Nephron (organoid): ENCODE results near the gene COPS3.

Experiments
- H3K27ac Mint-ChIP-seq, 3 experiments: 2 replicates each; pipeline ENCODE4 v1.8.0; 2020; ENCODE audit warnings: mixed read lengths in 3 of 3, mild to moderate bottlenecking in 2 of 3, moderate library complexity in 1 of 3
- H3K27me3 Mint-ChIP-seq: 2 replicates; pipeline ENCODE4 v1.8.0; 2021; ENCODE audit warnings: low read depth, mild to moderate bottlenecking, moderate library complexity, mixed read lengths
- H3K36me3 Mint-ChIP-seq: 2 replicates; pipeline ENCODE4 v1.8.0; 2020; ENCODE audit warnings: low read depth, mixed read lengths
- H3K4me1 Mint-ChIP-seq: 2 replicates; pipeline ENCODE4 v1.8.0; 2020; ENCODE audit warnings: mixed read lengths
- H3K4me3 Mint-ChIP-seq, 3 experiments: 2 replicates each; pipeline ENCODE4 v1.8.0; 2020; ENCODE audit warnings: mild to moderate bottlenecking in 3 of 3, mixed read lengths in 3 of 3, moderate library complexity in 2 of 3
- H3K9me3 Mint-ChIP-seq: 2 replicates; pipeline ENCODE4 v1.8.0; 2020; ENCODE audit warnings: mixed read lengths
- TF ChIP-seq, protein P1 (sequence below), 3 experiments: fragments of 200-600 bp; sonication (generic); IDR thresholded peaks; one replicate each; pipeline ENCODE4 v1.5.0; 2021; ENCODE audit warnings: antibody characterized with exemption in 3 of 3; ENCODE audit not compliant: unreplicated experiment in 3 of 3

Gene COPS3

DNA sequence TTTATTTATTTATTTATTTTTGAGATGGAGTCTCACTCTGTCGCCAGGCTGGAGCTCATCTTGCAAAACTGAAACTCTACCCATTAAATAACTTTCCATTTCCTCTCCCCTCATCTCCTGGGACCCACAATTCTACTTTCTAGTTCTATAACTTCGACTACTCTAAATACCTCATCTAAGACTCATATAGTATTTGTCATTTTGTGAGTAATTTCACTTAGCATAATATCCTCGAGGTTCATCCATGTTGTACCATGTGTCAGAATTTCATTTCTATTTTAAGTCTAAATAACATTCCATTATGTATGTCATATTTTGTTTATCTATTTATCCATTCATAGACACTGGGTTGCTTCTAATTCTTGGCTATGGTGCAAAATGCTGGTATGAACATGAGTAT is 17.1 kb upstream of the COPS3 start:
- TF ChIP-seq, protein P1, sequence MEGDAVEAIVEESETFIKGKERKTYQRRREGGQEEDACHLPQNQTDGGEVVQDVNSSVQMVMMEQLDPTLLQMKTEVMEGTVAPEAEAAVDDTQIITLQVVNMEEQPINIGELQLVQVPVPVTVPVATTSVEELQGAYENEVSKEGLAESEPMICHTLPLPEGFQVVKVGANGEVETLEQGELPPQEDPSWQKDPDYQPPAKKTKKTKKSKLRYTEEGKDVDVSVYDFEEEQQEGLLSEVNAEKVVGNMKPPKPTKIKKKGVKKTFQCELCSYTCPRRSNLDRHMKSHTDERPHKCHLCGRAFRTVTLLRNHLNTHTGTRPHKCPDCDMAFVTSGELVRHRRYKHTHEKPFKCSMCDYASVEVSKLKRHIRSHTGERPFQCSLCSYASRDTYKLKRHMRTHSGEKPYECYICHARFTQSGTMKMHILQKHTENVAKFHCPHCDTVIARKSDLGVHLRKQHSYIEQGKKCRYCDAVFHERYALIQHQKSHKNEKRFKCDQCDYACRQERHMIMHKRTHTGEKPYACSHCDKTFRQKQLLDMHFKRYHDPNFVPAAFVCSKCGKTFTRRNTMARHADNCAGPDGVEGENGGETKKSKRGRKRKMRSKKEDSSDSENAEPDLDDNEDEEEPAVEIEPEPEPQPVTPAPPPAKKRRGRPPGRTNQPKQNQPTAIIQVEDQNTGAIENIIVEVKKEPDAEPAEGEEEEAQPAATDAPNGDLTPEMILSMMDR (IDR thresholded peaks at IDR 0.05; ENCODE audit: unreplicated experiment in 3 of 3): no peak
- no peaks in the 10 kb centered on the region for H3K27me3 Mint-ChIP-seq
- H3K4me3 Mint-ChIP-seq: no peak overlapping the region
- H3K36me3 Mint-ChIP-seq: no peaks in the 10 kb centered on the region
- no peak overlapping the region for H3K27ac Mint-ChIP-seq
- H3K4me1 Mint-ChIP-seq: peaks cover 4% of the 10 kb centered on the region
- no peaks in the 10 kb centered on the region for H3K9me3 Mint-ChIP-seq

- H3K27me3 Mint-ChIP-seq: no peaks in the 10 kb centered on the region
- H3K4me1 Mint-ChIP-seq: peaks cover 4% of the 10 kb centered on the region
- no peak overlapping the region for H3K27ac Mint-ChIP-seq
- peak overlapping the region in 1 of 3 experiments; percentile 2 for H3K4me3 Mint-ChIP-seq
- TF ChIP-seq, protein P1 (IDR thresholded peaks at IDR 0.05; ENCODE audit: unreplicated experiment in 3 of 3): no peak
- H3K9me3 Mint-ChIP-seq: no peaks in the 10 kb centered on the region
- H3K36me3 Mint-ChIP-seq: no peaks in the 10 kb centered on the region
Measured at GRCh38 chr17:17297217-17297616, 16.2 kb upstream of the COPS3 start.

DNA sequence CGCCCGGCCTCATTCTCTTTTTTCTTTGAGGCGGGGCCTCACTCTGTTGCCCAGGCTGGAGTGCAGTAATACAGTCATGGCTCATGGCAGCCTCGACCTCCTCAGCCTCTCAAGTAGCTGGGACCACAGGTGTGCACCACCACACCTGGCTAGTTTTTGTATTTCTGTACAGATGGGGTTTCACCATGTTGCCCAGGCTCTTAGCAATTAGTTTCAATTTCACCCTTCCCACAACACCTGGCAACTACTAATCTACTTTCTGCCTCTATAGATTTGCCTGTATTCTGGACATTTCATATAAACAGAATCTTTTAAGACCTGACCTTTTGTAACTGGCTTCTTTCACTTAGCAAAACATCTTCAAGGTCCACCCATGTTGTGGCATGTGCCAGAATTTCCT is 14.1 kb upstream of the COPS3 start:
- no peak overlapping the region for H3K27ac Mint-ChIP-seq
- H3K4me1 Mint-ChIP-seq: peaks cover 2% of the 10 kb centered on the region
- H3K4me3 Mint-ChIP-seq: no peak overlapping the region
- H3K9me3 Mint-ChIP-seq: no peaks in the 10 kb centered on the region
- H3K36me3 Mint-ChIP-seq: no peaks in the 10 kb centered on the region
- TF ChIP-seq, protein P1 (IDR thresholded peaks at IDR 0.05; ENCODE audit: unreplicated experiment in 3 of 3): no peak
- peaks cover 6% of the 10 kb centered on the region for H3K27me3 Mint-ChIP-seq

DNA sequence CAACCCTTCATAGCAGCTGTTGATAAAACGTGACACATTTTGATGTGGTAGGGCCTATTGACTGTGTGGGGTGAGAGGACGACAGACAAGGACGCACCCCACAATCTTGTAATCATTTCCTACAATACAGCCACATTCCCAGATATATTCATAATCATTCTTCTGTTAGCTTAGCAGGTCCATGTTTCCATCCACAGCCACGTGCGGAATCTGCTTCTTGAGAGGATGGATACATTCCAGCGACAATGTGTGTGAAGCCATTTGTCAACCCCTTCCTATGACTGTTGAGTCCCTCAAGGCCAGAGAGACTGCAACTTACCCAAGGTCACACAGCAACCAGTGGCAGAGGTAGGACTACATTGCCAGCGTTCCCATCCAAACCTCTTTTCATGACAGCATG is 8.7 kb upstream of the COPS3 start:
- Mint-ChIP-seq H3K4me3 (no peak overlapping the region), H3K9me3 (no peaks in the 10 kb centered on the region), H3K27ac (no peak overlapping the region), H3K27me3 (peaks cover 12% of the 10 kb centered on the region), H3K4me1 (no peaks in the 10 kb centered on the region), H3K36me3 (no peaks in the 10 kb centered on the region)
- TF ChIP-seq, protein P1 (IDR thresholded peaks at IDR 0.05; ENCODE audit: unreplicated experiment in 3 of 3): no peak

GRCh38 chr17:17289086-17289485 is 8.0 kb upstream of the COPS3 start:
- Mint-ChIP-seq H3K27ac (no peak overlapping the region), H3K4me3 (no peak overlapping the region), H3K4me1 (no peaks in the 10 kb centered on the region), H3K9me3 (no peaks in the 10 kb centered on the region), H3K36me3 (no peaks in the 10 kb centered on the region), H3K27me3 (peaks cover 12% of the 10 kb centered on the region)
- TF ChIP-seq, protein P1 (IDR thresholded peaks at IDR 0.05; ENCODE audit: unreplicated experiment in 3 of 3): no peak

- no peaks in the 10 kb centered on the region for H3K9me3 Mint-ChIP-seq
- TF ChIP-seq, protein P1 (IDR thresholded peaks at IDR 0.05; ENCODE audit: unreplicated experiment in 3 of 3): no peak
- no peak overlapping the region for H3K4me3 Mint-ChIP-seq
- peaks cover 12% of the 10 kb centered on the region for H3K27me3 Mint-ChIP-seq
- H3K36me3 Mint-ChIP-seq: no peaks in the 10 kb centered on the region
- H3K27ac Mint-ChIP-seq: peak overlapping the region in 1 of 3 experiments; percentile 6
- peaks cover 10% of the 10 kb centered on the region for H3K4me1 Mint-ChIP-seq
Measured at GRCh38 chr17:17285951-17286350, 4.9 kb upstream of the COPS3 start.
